Nephron progenitor cell (in vitro differentiated cells): ENCODE results near the gene MGAT3.
A peak's percentile ranks its signal among the peaks of the same experiment; 100 is the strongest.

Source experiments
- DNase-seq: peaks from one replicate; pipeline ENCODE4 v3.0.0; 2021
- H3K27ac Mint-ChIP-seq: 2 replicates; pipeline ENCODE4 v1.8.0; 2021; ENCODE audit warnings: mild to moderate bottlenecking, moderate library complexity, mixed read lengths
- H3K27me3 Mint-ChIP-seq: 2 replicates; pipeline ENCODE4 v1.8.0; 2021; ENCODE audit warnings: mild to moderate bottlenecking, low read depth, mixed read lengths; ENCODE audit not compliant: poor library complexity
- H3K36me3 Mint-ChIP-seq: 2 replicates; pipeline ENCODE4 v1.8.0; 2021; ENCODE audit warnings: low read depth, mixed read lengths
- H3K4me1 Mint-ChIP-seq: 2 replicates; pipeline ENCODE4 v1.8.0; 2021; ENCODE audit warnings: mixed read lengths
- H3K4me3 Mint-ChIP-seq: 2 replicates; pipeline ENCODE4 v1.8.0; 2021; ENCODE audit warnings: mild to moderate bottlenecking, moderate library complexity, mixed read lengths
- H3K9me3 Mint-ChIP-seq: 2 replicates; pipeline ENCODE4 v1.8.0; 2021; ENCODE audit warnings: mild to moderate bottlenecking, moderate library complexity, mixed read lengths
- CTCF ChIP-seq: fragments of 200-600 bp; sonication (generic); IDR thresholded peaks from 2 replicates; pipeline ENCODE4 v1.5.0; 2021; ENCODE audit warnings: antibody characterized with exemption

Gene MGAT3

DNA sequence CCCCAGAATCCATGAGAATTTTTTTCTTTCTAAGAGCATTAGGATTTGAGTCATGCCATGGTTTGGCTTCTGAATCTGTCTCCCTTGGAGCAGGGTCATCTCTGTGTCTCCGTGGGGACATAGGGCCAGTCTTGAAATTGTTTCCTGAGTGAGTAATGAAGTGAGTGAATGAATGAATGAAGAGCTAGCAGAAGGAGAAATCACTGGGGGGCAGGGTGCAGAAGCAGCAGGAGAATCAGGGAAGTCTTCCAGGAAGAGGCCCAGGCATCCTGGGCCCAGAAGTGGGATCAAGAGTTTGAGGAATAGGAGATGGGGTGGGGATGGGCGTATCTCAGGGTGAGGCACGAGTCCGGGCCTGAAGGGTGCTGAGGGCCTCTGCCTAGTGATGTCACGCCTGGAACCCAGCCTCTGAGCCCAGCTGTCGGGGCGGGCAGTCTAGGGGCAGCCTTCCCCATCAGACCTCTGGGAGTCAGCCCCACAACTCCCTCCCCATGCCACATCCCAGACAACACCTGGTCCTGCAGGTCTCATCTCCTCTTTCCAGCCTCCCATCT, 12.5 kb upstream of the MGAT3 start:
- TF ChIP-seq CTCF: no peak
- Mint-ChIP-seq H3K4me3 (no peak overlapping the region), H3K36me3 (no peaks in the 10 kb centered on the region), H3K4me1 (peaks cover 54% of the 10 kb centered on the region), H3K27ac (peak overlapping the region; percentile 52), H3K27me3 (peaks cover 8% of the 10 kb centered on the region), H3K9me3 (no peaks in the 10 kb centered on the region)
- DNase-seq: no peak

DNA sequence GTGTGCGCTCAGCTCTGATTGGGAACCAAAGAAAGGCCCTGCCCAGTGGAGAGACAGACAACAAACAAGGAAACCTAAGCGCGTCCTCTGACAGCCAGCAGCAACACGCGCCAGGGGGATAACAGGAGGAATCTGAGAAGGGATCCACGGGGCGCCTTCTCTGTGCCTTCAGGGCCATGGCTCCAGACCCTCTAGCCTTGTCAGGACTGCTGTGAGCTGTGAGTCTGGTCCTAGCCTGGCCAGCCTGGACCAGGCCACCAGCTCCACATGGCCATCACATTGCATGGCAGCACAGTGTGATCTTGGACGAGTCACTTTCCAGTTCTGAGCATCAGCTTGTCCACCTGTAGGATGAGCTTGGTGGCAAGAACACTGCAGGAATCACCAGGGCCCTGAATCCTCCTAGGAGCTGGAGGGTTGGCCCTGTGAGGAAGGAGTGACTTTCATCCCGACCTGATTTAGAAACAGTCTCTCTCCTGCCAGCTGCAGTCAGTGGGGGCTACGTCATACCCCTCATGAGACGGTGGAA, 11.8 kb upstream of the MGAT3 start:
- H3K27ac Mint-ChIP-seq: no peak overlapping the region

DNA sequence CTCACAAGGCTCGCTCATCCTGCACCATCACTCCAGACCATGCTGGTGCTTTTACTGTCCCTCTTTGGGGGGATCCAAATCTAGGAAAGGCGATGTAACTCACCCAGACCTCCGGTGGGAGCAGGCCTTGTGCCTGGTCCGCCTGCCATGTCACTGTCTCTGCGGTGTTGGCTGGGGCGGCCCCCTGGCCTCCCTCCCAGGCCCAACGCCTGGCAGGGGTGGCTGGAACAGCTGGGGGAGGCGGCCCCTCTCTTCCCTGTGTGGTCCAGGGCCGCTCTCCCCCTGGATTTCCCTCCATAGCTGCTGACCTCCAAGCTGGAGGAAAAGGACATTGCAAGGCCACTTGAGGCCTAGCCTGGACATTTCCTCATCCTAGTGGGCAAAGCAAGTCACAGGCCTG, 11.1 kb upstream of the MGAT3 start:
- Mint-ChIP-seq H3K27ac (no peak overlapping the region), H3K27me3 (peaks cover 9% of the 10 kb centered on the region), H3K4me3 (no peak overlapping the region), H3K36me3 (no peaks in the 10 kb centered on the region), H3K4me1 (peaks cover 54% of the 10 kb centered on the region), H3K9me3 (no peaks in the 10 kb centered on the region)
- no peak for DNase-seq
- no peak for TF ChIP-seq CTCF

More for the DNA sequence above, 11.8 kb upstream of the MGAT3 start:
- Mint-ChIP-seq H3K9me3 (no peaks in the 10 kb centered on the region), H3K4me1 (peaks cover 54% of the 10 kb centered on the region), H3K27me3 (peaks cover 8% of the 10 kb centered on the region), H3K4me3 (no peak overlapping the region), H3K36me3 (no peaks in the 10 kb centered on the region)
- no peak for DNase-seq
- TF ChIP-seq CTCF: no peak

DNA sequence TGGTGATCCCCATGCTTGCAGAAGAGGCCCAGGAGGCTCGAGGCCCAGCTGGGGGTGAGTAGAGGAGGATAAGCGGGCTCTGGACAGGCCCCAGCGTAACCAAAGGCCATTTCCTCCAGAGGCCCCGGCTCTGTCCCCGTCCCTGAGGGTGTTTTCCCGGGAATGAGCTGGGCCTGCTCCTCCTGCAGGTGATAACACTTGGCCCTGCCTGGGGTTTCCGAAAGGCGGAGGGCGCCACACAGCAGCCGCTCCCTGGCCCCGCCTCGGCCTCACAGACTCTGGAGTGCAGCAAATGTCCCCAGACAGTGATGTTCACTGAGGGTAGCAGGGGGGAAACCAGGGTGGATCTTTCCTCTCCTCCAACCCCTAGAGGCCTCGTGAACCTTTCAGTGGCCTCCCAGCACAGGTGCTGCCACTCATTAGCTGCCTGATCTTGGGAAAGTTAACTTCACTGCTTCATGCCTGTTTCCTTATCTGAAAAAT, 10.5 kb upstream of the MGAT3 start:
- Mint-ChIP-seq H3K9me3 (no peaks in the 10 kb centered on the region), H3K36me3 (no peaks in the 10 kb centered on the region), H3K27me3 (peaks cover 8% of the 10 kb centered on the region), H3K4me3 (no peak overlapping the region), H3K27ac (no peak overlapping the region), H3K4me1 (peaks cover 52% of the 10 kb centered on the region)
- no peak for TF ChIP-seq CTCF
- no peak for DNase-seq

DNA sequence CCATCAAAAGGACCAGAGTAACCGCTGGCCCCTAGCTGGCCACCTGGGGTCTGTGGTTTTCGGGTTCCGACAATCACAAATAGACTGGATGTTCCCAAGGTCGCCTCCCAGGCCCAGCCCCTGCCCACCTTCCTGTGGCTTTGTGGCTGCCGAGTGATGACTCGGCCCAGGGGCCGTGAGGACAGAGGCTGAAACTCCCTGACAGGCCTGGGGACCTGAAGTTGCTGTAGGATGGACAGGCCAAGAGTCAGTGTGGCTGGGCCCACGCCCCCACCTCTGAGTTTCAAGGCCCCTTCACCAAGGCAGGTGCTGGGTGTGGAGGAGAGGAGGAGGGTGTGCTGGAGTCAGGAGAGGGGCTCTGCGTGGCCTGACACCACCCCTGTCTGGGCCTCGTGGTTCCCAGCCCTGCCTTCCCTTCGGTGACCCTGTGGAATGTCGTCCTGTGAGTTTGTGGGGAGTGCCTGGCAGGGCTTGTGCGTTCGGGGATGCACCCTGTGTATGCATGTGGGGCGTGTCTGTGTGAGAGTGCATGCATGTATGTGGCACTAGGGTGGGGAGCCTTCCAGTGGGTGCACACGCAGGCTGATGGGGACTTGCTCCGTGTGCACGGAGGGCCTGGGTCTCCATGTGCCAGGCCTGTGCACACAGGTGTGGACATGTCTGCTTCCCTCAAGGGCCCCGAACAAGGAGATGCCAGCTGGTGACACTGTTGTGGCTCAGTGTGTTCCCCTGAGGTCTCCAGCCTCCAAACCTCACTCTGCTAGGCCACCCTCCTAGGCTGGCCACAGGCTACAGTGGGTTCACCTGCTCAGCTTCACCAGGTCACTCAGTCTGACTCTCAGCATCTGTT, 8.4 kb upstream of the MGAT3 start:
- H3K36me3 Mint-ChIP-seq: no peaks in the 10 kb centered on the region
- no peaks in the 10 kb centered on the region for H3K9me3 Mint-ChIP-seq
- H3K4me3 Mint-ChIP-seq: no peak overlapping the region
- peaks cover 8% of the 10 kb centered on the region for H3K27me3 Mint-ChIP-seq
- peaks cover 55% of the 10 kb centered on the region for H3K4me1 Mint-ChIP-seq
- H3K27ac Mint-ChIP-seq: no peak overlapping the region
- TF ChIP-seq CTCF: no peak
- DNase-seq: no peak
